ENCODE data around the gene TGM4.

DNA sequence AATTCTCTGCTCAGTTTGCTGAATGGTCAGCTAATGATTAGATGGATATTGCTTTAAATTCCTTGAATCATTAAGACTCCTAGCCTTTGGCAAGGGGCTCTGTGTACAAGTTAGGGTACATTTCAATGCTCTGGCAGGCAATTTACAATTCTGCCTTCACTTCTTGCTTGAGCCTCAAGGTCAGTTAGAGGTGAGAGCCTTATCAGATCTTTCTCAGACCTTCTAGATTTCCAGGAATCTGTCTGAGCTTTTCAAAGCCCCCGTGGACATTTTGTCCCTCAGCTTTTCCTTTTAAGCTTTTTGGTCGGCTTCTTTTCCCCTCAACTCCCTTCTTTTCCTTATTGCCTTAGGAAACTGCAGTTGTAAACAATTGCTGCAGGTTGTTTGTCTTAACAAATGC is 34.7 kb downstream of the TGM4 start:
- no peak for TF ChIP-seq POLR2A (IDR thresholded peaks at IDR 0.05)
- TF ChIP-seq, protein P1, sequence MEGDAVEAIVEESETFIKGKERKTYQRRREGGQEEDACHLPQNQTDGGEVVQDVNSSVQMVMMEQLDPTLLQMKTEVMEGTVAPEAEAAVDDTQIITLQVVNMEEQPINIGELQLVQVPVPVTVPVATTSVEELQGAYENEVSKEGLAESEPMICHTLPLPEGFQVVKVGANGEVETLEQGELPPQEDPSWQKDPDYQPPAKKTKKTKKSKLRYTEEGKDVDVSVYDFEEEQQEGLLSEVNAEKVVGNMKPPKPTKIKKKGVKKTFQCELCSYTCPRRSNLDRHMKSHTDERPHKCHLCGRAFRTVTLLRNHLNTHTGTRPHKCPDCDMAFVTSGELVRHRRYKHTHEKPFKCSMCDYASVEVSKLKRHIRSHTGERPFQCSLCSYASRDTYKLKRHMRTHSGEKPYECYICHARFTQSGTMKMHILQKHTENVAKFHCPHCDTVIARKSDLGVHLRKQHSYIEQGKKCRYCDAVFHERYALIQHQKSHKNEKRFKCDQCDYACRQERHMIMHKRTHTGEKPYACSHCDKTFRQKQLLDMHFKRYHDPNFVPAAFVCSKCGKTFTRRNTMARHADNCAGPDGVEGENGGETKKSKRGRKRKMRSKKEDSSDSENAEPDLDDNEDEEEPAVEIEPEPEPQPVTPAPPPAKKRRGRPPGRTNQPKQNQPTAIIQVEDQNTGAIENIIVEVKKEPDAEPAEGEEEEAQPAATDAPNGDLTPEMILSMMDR (IDR thresholded peaks at IDR 0.05): no peak

Measured in breast epithelium (tissue), 3 donors.